Activated CD4-positive, alpha-beta T cell treated with anti-CD3 and anti-CD28 coated beads, Interleukin-10, Interleukin-2, amounts not matched to agents 100 ng/mL and 50 ng/mL, durations not matched to agents 16 hours and 8 hours (primary cell): Measurements from ENCODE around the gene UBE2K.
"Not testable (repeated sequence)": the region's sequence is repeated elsewhere in the genome, so short reads cannot be mapped to it uniquely, and the experiment has no call there.

Experiments used
- DNase-seq: peaks from one replicate; pipeline ENCODE4 v3.0.0-alpha.2; 2020

UBE2K gene

GRCh38 chr4:39732728-39733127, 34.8 kb downstream of the UBE2K start:
- peak; percentile 64 for DNase-seq

GRCh38 chr4:39739591-39739990, 41.7 kb downstream of the UBE2K start:
- not testable (repeated sequence) for DNase-seq

- no peak for DNase-seq
Measured at GRCh38 chr4:39741401-39741800, 43.5 kb downstream of the UBE2K start.

- no peak for DNase-seq
Measured at GRCh38 chr4:39745920-39746319, 48.0 kb downstream of the UBE2K start.

GRCh38 chr4:39750216-39750615, 52.3 kb downstream of the UBE2K start:
- DNase-seq, result no peak

GRCh38 chr4:39754309-39754708, 56.4 kb downstream of the UBE2K start:
- no peak for DNase-seq

GRCh38 chr4:39756159-39756558, 58.2 kb downstream of the UBE2K start:
- DNase-seq, result no peak

GRCh38 chr4:39758176-39758575, 60.2 kb downstream of the UBE2K start:
- no peak for DNase-seq

GRCh38 chr4:39759569-39759968, 61.6 kb downstream of the UBE2K start:
- DNase-seq, result no peak

GRCh38 chr4:39761005-39761667, 63.2 kb downstream of the UBE2K start:
- no peak for DNase-seq

GRCh38 chr4:39763714-39764572, 66.0 kb downstream of the UBE2K start:
- no peak for DNase-seq

- DNase-seq, result no peak
Measured at GRCh38 chr4:39770005-39770404, 72.1 kb downstream of the UBE2K start.

GRCh38 chr4:39770471-39770870, 72.5 kb downstream of the UBE2K start:
- DNase-seq, result no peak

- DNase-seq, result no peak
Measured at GRCh38 chr4:39770969-39771724, 73.2 kb downstream of the UBE2K start.

- not testable (repeated sequence) for DNase-seq
Measured at GRCh38 chr4:39781988-39782387, 84.1 kb downstream of the UBE2K start.

GRCh38 chr4:39785083-39785482, 87.1 kb downstream of the UBE2K start:
- no peak for DNase-seq

- DNase-seq, result no peak
Measured at GRCh38 chr4:39786838-39787237, 88.9 kb downstream of the UBE2K start.

- DNase-seq, result no peak
Measured at GRCh38 chr4:39792128-39792527, 94.2 kb downstream of the UBE2K start.

GRCh38 chr4:39792529-39792928, 94.6 kb downstream of the UBE2K start:
- DNase-seq, result no peak

GRCh38 chr4:39792976-39793375, 95.0 kb downstream of the UBE2K start:
- not testable (repeated sequence) for DNase-seq

GRCh38 chr4:39802005-39802404, 104.1 kb downstream of the UBE2K start:
- DNase-seq, result no peak

- no peak for DNase-seq
Measured at GRCh38 chr4:39808231-39808749, 110.4 kb downstream of the UBE2K start.

- DNase-seq, result no peak
Measured at GRCh38 chr4:39812500-39812899, 114.6 kb downstream of the UBE2K start.
